Liver (tissue), 9 donors: ENCODE results near the gene CLCN2. TPM values are rescaled to one million over a fixed set of nuclear protein-coding genes. Genes with fewer than 3 reads are reported as not detected.

Experiments
- DNase-seq: peaks from one replicate; pipeline ENCODE4 v3.0.0-alpha.2; 2017; ENCODE audit warnings: low spot score
- H3K27ac ChIP-seq, 2 donors: one replicate each; pipeline ENCODE4 v1.7.0; 2013; ENCODE audit warnings: inconsistent platforms in 2 of 2, low read length in 2 of 2, control low read depth in 1 of 2, low read depth in 1 of 2, mild to moderate bottlenecking in 1 of 2
- H3K27me3 ChIP-seq, 4 donors: one replicate each; pipeline versions ENCODE4 v1.6.1 to v1.7.0; 2013; ENCODE audit warnings: low read length in 3 of 4, inconsistent platforms in 1 of 4, mild to moderate bottlenecking in 1 of 4, moderate library complexity in 1 of 4; ENCODE audit not compliant: control insufficient read depth in 4 of 4, insufficient read depth in 4 of 4
- H3K36me3 ChIP-seq, 4 donors: one replicate each; pipeline versions ENCODE4 v1.6.1 to v1.7.0; 2013; ENCODE audit warnings: low read length in 3 of 4, mild to moderate bottlenecking in 3 of 4, low read depth in 1 of 4, moderate library complexity in 1 of 4; ENCODE audit not compliant: control insufficient read depth in 4 of 4, insufficient read depth in 3 of 4
- H3K4me1 ChIP-seq, 4 donors: one replicate each; pipeline versions ENCODE4 v1.6.1 to v1.7.0; 2013; ENCODE audit warnings: low read length in 3 of 4, mild to moderate bottlenecking in 3 of 4, moderate library complexity in 1 of 4; ENCODE audit not compliant: control insufficient read depth in 4 of 4, insufficient read depth in 4 of 4
- H3K4me3 ChIP-seq, 3 donors: one replicate each; pipeline versions ENCODE4 v1.6.1 to v1.7.0; 2013; ENCODE audit warnings: low read length in 3 of 3, control low read depth in 1 of 3, low read depth in 1 of 3, mild to moderate bottlenecking in 1 of 3
- H3K9ac ChIP-seq, 2 donors: one replicate each; pipeline ENCODE4 v1.7.0; 2013; ENCODE audit warnings: low read length in 2 of 2, mild to moderate bottlenecking in 2 of 2, moderate library complexity in 2 of 2, control low read depth in 1 of 2, low read depth in 1 of 2
- H3K9me3 ChIP-seq, 4 donors: one replicate each; pipeline versions ENCODE4 v1.6.1 to v1.7.0; 2013; ENCODE audit warnings: low read length in 3 of 4; ENCODE audit not compliant: control insufficient read depth in 4 of 4
- CTCF ChIP-seq: fragments of 150-350 bp; IDR thresholded peaks from 2 replicates; pipeline ENCODE4 v1.5.1; 2017; ENCODE audit warnings: improper control_type of control experiment, low read depth, low read length; ENCODE audit not compliant: missing input control
- EGR1 ChIP-seq, 2 donors: IDR thresholded peaks; 2 replicates each; pipeline ENCODE4 v1.6.1; 2016 to 2018; ENCODE audit warnings: antibody characterized with exemption in 2 of 2, low read depth in 2 of 2
- FOXA1 ChIP-seq: IDR thresholded peaks from 2 replicates; pipeline ENCODE4 v1.6.1; 2016; ENCODE audit warnings: antibody characterized with exemption
- FOXA2 ChIP-seq: IDR thresholded peaks from 2 replicates; pipeline ENCODE4 v1.6.1; 2016; ENCODE audit warnings: antibody characterized with exemption
- GABPA ChIP-seq, 2 donors: IDR thresholded peaks in 1 of 2; conservative IDR thresholded peaks in 1 of 2; 2 replicates each; pipeline ENCODE4 v1.6.1; 2016; ENCODE audit warnings: antibody characterized with exemption in 2 of 2, mild to moderate bottlenecking in 1 of 2, moderate library complexity in 1 of 2
- HNF4G ChIP-seq: IDR thresholded peaks from 2 replicates; pipeline ENCODE4 v1.6.1; 2016; ENCODE audit warnings: antibody characterized with exemption
- JUND ChIP-seq, 2 donors: IDR thresholded peaks; 2 replicates each; pipeline ENCODE4 v1.6.1; 2016; ENCODE audit warnings: antibody characterized with exemption in 2 of 2
- MAX ChIP-seq: IDR thresholded peaks from 2 replicates; pipeline ENCODE4 v1.6.1; 2016; ENCODE audit warnings: antibody characterized with exemption
- NR2F2 ChIP-seq: IDR thresholded peaks from 2 replicates; pipeline ENCODE4 v1.6.1; 2016; ENCODE audit warnings: antibody characterized with exemption
- RAD21 ChIP-seq, 2 donors: IDR thresholded peaks; 2 replicates each; pipeline ENCODE4 v1.6.1; 2016; ENCODE audit warnings: antibody characterized with exemption in 2 of 2, mild to moderate bottlenecking in 2 of 2
- REST ChIP-seq: IDR thresholded peaks from 2 replicates; pipeline ENCODE4 v1.6.1; 2016; ENCODE audit warnings: antibody characterized with exemption, mild to moderate bottlenecking
- RXRA ChIP-seq, 2 donors: IDR thresholded peaks; 2 replicates each; pipeline ENCODE4 v1.6.1; 2017 to 2018; ENCODE audit warnings: antibody characterized with exemption in 2 of 2, mild to moderate bottlenecking in 1 of 2
- SP1 ChIP-seq: IDR thresholded peaks from 2 replicates; pipeline ENCODE4 v1.6.1; 2018; ENCODE audit warnings: antibody characterized with exemption, mild to moderate bottlenecking
- TAF1 ChIP-seq: conservative IDR thresholded peaks from 2 replicates; pipeline ENCODE4 v1.6.1; 2016; ENCODE audit warnings: antibody characterized with exemption, mild to moderate bottlenecking
- YY1 ChIP-seq: IDR thresholded peaks from 2 replicates; pipeline ENCODE4 v1.6.1; 2016; ENCODE audit warnings: antibody characterized with exemption, mild to moderate bottlenecking
- ZBTB33 ChIP-seq: IDR thresholded peaks from 2 replicates; pipeline ENCODE4 v1.6.1; 2016; ENCODE audit warnings: antibody characterized with exemption
- WGBS: extraction: QIAGEN DNeasy Blood & Tissue Kit; methylation state at CpG from one replicate; pipeline ENCODE4 v1.1.7; 2013; 5-methylcytosine and 5-hydroxymethylcytosine counted together
- polyA plus RNA-seq, 2 donors: library from polyadenylated mRNA; stranded (reverse) in 1 of 2; unstranded in 1 of 2; fragments of 200-250 nt in 1 of 2; fragments of >200 nt in 1 of 2; fragmentation: Nextera tagmentation in 1 of 2; extraction: Ambion mirVana in 1 of 2; gene quantifications; one replicate each; pipeline versions ENCODE4 v1.2.1 to v1.2.3, GENCODE V29; 2013 to 2015
- total RNA-seq, 2 donors: library from RNA; depleted of rRNA; stranded (reverse); fragments of >200 nt; gene quantifications; one replicate each; pipeline ENCODE4 v1.2.3, GENCODE V29; 2014
- donor health status: healthy.
- donor health status: healthy.
- donor health status: healthy.
- donor health status: healthy.
- donor health status: healthy.

The CLCN2 gene
- total and polyA plus RNA-seq, 4 donors, result 1.1 to 3.9 (median 2.6) TPM

GRCh38 chr3:184352149-184352785 lies 9.1 kb downstream of the CLCN2 start (continued):
- TF ChIP-seq REST, result no peak

GRCh38 chr3:184351511-184352148 lies 9.8 kb downstream of the CLCN2 start:
- no peak overlapping the region for H3K9ac ChIP-seq
- no peak overlapping the region for H3K4me3 ChIP-seq
- DNase-seq, result no peak
- peaks cover 8 to 17% (median 14%) of the 10 kb centered on the region in 4 donors for H3K4me1 ChIP-seq
- H3K27ac ChIP-seq, result peak overlapping the region in 1 of 2 donors; percentile 50
- no peaks in the 10 kb centered on the region for H3K27me3 ChIP-seq
- no peaks in the 10 kb centered on the region for H3K9me3 ChIP-seq
- WGBS, result 55% methylated on average over 9 of the region's 9 CpGs
- H3K36me3 ChIP-seq, result peaks cover 0 to 2% (median 0%) of the 10 kb centered on the region in 4 donors
- TF ChIP-seq NR2F2 (no peak), EGR1 (IDR thresholded peaks at IDR 0.05; ENCODE audit: low read depth in 2 of 2) (no peak), FOXA2 (no peak), JUND (IDR thresholded peaks at IDR 0.05) (no peak), GABPA (IDR thresholded peaks at IDR 0.05 in 1 of 2, conservative IDR thresholded peaks at IDR 0.05 in 1 of 2) (no peak), TAF1 (no peak), SP1 (no peak), FOXA1 (no peak), RXRA (IDR thresholded peaks at IDR 0.05) (no peak), RAD21 (IDR thresholded peaks at IDR 0.05) (no peak), ZBTB33 (no peak)

- Histone ChIP-seq H3K36me3 (peaks cover 0 to 2% (median 0%) of the 10 kb centered on the region in 4 donors), H3K4me1 (peaks cover 8 to 17% (median 14%) of the 10 kb centered on the region in 4 donors), H3K27ac (no peak overlapping the region), H3K9ac (no peak overlapping the region), H3K9me3 (no peaks in the 10 kb centered on the region), H3K4me3 (no peak overlapping the region), H3K27me3 (no peaks in the 10 kb centered on the region)
- no peak for DNase-seq
- 99% methylated on average over 6 of the region's 6 CpGs for WGBS
- no peak for TF ChIP-seq YY1
- TF ChIP-seq CTCF, result no peak
- TF ChIP-seq JUND (IDR thresholded peaks at IDR 0.05), result no peak
- no peak for TF ChIP-seq REST
- no peak for TF ChIP-seq HNF4G
- no peak for TF ChIP-seq RAD21 (IDR thresholded peaks at IDR 0.05)
- no peak for TF ChIP-seq MAX
- no peak for TF ChIP-seq GABPA (IDR thresholded peaks at IDR 0.05 in 1 of 2, conservative IDR thresholded peaks at IDR 0.05 in 1 of 2)
- no peak for TF ChIP-seq EGR1 (IDR thresholded peaks at IDR 0.05; ENCODE audit: low read depth in 2 of 2)
- TF ChIP-seq FOXA2, result no peak
These were observed 10.8 kb downstream of the CLCN2 start for GRCh38 chr3:184350618-184351017.
